HEK293 (cell line): Measurements from ENCODE around the gene ZNF654.
A peak's percentile ranks its signal among the peaks of the same experiment; 100 is the strongest.

Experiments used
- CTCF ChIA-PET: fragments of 350-600 bp; formaldehyde crosslinking; extraction: SDS; loops from one replicate; lab custom pipeline; 2021; ENCODE audit warnings: antibody characterized with exemption; lab: Yijun Ruan, JAX
- POLR2A ChIA-PET: fragments of 300-600 bp; formaldehyde crosslinking; extraction: SDS; loops from one replicate; lab custom pipeline; 2020; ENCODE audit warnings: antibody characterized with exemption, inconsistent platforms; lab: Yijun Ruan, JAX
- H3K27ac ChIP-seq: fragments of 200-500 bp; sonication (Bioruptor generic); 2 replicates; pipeline ENCODE4 v1.5.1; 2014; ENCODE audit warnings: low read depth, low read length, control low read depth, inconsistent platforms; ENCODE audit errors: extremely low read depth
- H3K36me3 ChIP-seq, 2 experiments: fragments of 200-500 bp in 1 of 2; sonication (Bioruptor generic) in 1 of 2; 1 replicate in 1 of 2; 2 replicates in 1 of 2; pipeline ENCODE4 v1.5.1; 2014 to 2017; ENCODE audit warnings: inconsistent platforms in 2 of 2, low read length in 2 of 2; ENCODE audit not compliant: control insufficient read depth in 2 of 2, insufficient read depth in 1 of 2
- H3K4me1 ChIP-seq: fragments of 200-500 bp; sonication (Bioruptor generic); 2 replicates; pipeline ENCODE4 v1.5.1; 2014; ENCODE audit warnings: mild to moderate bottlenecking, low read length, inconsistent platforms; ENCODE audit not compliant: control insufficient read depth, insufficient read depth
- H3K4me3 ChIP-seq: 2 replicates; pipeline ENCODE4 v1.5.1; 2011; ENCODE audit warnings: low read depth, mild to moderate bottlenecking, control low read depth, low read length, moderate library complexity
- H3K9me3 ChIP-seq: fragments of 200-500 bp; sonication (Bioruptor generic); 2 replicates; pipeline ENCODE4 v1.5.1; 2014; ENCODE audit warnings: low read depth, low read length, inconsistent platforms; ENCODE audit not compliant: control insufficient read depth, insufficient read depth
- HIC1 ChIP-seq: fragments of 450-650 bp; formaldehyde crosslinking; IDR thresholded peaks from 2 replicates; pipeline ENCODE4 v1.5.1; 2016; ENCODE audit warnings: missing biosample characterization, missing genetic modification characterization
- KLF1 ChIP-seq: fragments of 450-650 bp; formaldehyde crosslinking; IDR thresholded peaks from 2 replicates; pipeline ENCODE4 v1.5.1; 2016; ENCODE audit warnings: missing biosample characterization, missing genetic modification characterization
- KLF7 ChIP-seq: fragments of 450-650 bp; formaldehyde crosslinking; IDR thresholded peaks from 2 replicates; pipeline ENCODE4 v1.5.1; 2016; ENCODE audit warnings: missing biosample characterization, missing genetic modification characterization, borderline replicate concordance
- KLF8 ChIP-seq: fragments of 450-650 bp; formaldehyde crosslinking; IDR thresholded peaks from 2 replicates; pipeline ENCODE4 v1.5.1; 2016; ENCODE audit warnings: missing biosample characterization, missing genetic modification characterization
- MYNN ChIP-seq: fragments of 450-650 bp; formaldehyde crosslinking; IDR thresholded peaks from 2 replicates; pipeline ENCODE4 v1.5.1; 2016; ENCODE audit warnings: missing biosample characterization, missing genetic modification characterization, borderline replicate concordance
- OSR2 ChIP-seq: fragments of 450-650 bp; formaldehyde crosslinking; IDR thresholded peaks from 2 replicates; pipeline ENCODE4 v1.5.1; 2016; ENCODE audit warnings: missing biosample characterization, missing genetic modification characterization
- PBX3 ChIP-seq: sonication (generic); formaldehyde crosslinking; IDR thresholded peaks from 2 replicates; pipeline ENCODE4 v1.8.1; 2022; ENCODE audit warnings: mild to moderate bottlenecking, moderate library complexity, missing genetic modification reagents
- PRDM2 ChIP-seq: fragments of 450-650 bp; formaldehyde crosslinking; IDR thresholded peaks from 2 replicates; pipeline ENCODE4 v1.5.1; 2016; ENCODE audit warnings: missing biosample characterization, missing genetic modification characterization, borderline replicate concordance
- SP2 ChIP-seq: fragments of 450-650 bp; formaldehyde crosslinking; IDR thresholded peaks from 2 replicates; pipeline ENCODE4 v1.5.1; 2016; ENCODE audit warnings: missing biosample characterization, missing genetic modification characterization
- ZBTB11 ChIP-seq: fragments of 450-650 bp; formaldehyde crosslinking; conservative IDR thresholded peaks from 2 replicates; pipeline ENCODE4 v1.5.1; 2016; ENCODE audit warnings: low read depth, missing biosample characterization, missing genetic modification characterization
- ZBTB26 ChIP-seq: fragments of 450-650 bp; formaldehyde crosslinking; optimal IDR thresholded peaks from 2 replicates; pipeline ENCODE3; 2016; ENCODE audit warnings: missing biosample characterization, mild to moderate bottlenecking, missing genetic modification characterization
- ZBTB8A ChIP-seq: fragments of 450-650 bp; formaldehyde crosslinking; IDR thresholded peaks from 2 replicates; pipeline ENCODE4 v1.5.1; 2016; ENCODE audit warnings: missing biosample characterization, missing genetic modification characterization
- ZNF146 ChIP-seq: fragments of 450-650 bp; formaldehyde crosslinking; IDR thresholded peaks from 2 replicates; pipeline ENCODE4 v1.5.1; 2016; ENCODE audit warnings: missing biosample characterization, missing genetic modification characterization
- ZNF223 ChIP-seq: fragments of 450-650 bp; formaldehyde crosslinking; IDR thresholded peaks from 2 replicates; pipeline ENCODE4 v1.5.1; 2016; ENCODE audit warnings: missing biosample characterization, missing genetic modification characterization
- ZNF266 ChIP-seq: fragments of 450-650 bp; formaldehyde crosslinking; IDR thresholded peaks from 2 replicates; pipeline ENCODE4 v1.5.1; 2016; ENCODE audit warnings: missing biosample characterization, missing genetic modification characterization, low read depth
- ZNF366 ChIP-seq: fragments of 450-650 bp; formaldehyde crosslinking; conservative IDR thresholded peaks from 2 replicates; pipeline ENCODE4 v1.5.1; 2016; ENCODE audit warnings: missing biosample characterization, missing genetic modification characterization
- ZNF560 ChIP-seq: fragments of 450-650 bp; formaldehyde crosslinking; IDR thresholded peaks from 2 replicates; pipeline ENCODE4 v1.5.1; 2017; ENCODE audit warnings: missing biosample characterization, missing genetic modification characterization, borderline replicate concordance
- ZNF610 ChIP-seq: fragments of 450-650 bp; formaldehyde crosslinking; IDR thresholded peaks from 2 replicates; pipeline ENCODE4 v1.5.1; 2016; ENCODE audit warnings: missing biosample characterization, missing genetic modification characterization, borderline replicate concordance
- ZNF660 ChIP-seq: fragments of 450-650 bp; IDR thresholded peaks from 2 replicates; pipeline ENCODE4 v1.5.1; 2018; ENCODE audit warnings: missing biosample characterization, mild to moderate bottlenecking, missing genetic modification characterization
- ZSCAN5A ChIP-seq: fragments of 450-650 bp; formaldehyde crosslinking; IDR thresholded peaks from 2 replicates; pipeline ENCODE4 v1.5.1; 2016; ENCODE audit warnings: missing biosample characterization, missing genetic modification characterization

The ZNF654 gene

GRCh38 chr3:88058581-88059379 is at the start of gene ZNF654, which contains the start of gene CGGBP1:
TSS of gene ZNF654 (plus strand) at chr3:88059255. CDS start at chr3:88059320, 65 bp downstream.
TSS of gene CGGBP1 (minus strand) at chr3:88059005. CDS start at chr3:88055976, 3,029 bp downstream.
- CTCF ChIA-PET: no interaction called here
- Histone ChIP-seq H3K4me1 (no peaks in the 10 kb centered on the region), H3K27ac (peak within 1 kb of the TSS; percentile 94), H3K9me3 (no peaks in the 10 kb centered on the region), H3K4me3 (peak within 1 kb of the TSS; percentile 98), H3K36me3 (peaks cover 0 to 35% of the 10 kb centered on the region in 2 experiments; a peak in 2 of 3 replicates)
- POLR2A ChIA-PET: interaction anchor here (0.6 to 2.0 kb wide), 7 partner anchors 15 to 518 kb away, joined by 3 to 16 read pairs (median 3); partner anchors contain the start of gene C3orf38
- TF ChIP-seq ZBTB26 (tag by site-specific recombination) (peak; percentile 55), ZNF660 (tag by site-specific recombination) (peak; percentile 63; the same call in 1 of the 2 replicates), KLF7 (tag by site-specific recombination) (peak; percentile 86; the same call in 1 of the 2 replicates), PBX3 (CRISPR knock-in tag) (peak; percentile 93), ZNF560 (tag by site-specific recombination) (no peak), MYNN (tag by site-specific recombination) (no peak), ZBTB8A (tag by site-specific recombination) (peak; percentile 74), PRDM2 (no peak), HIC1 (peak; percentile 48; the same call in 1 of the 2 replicates), ZBTB11 (tag by site-specific recombination) (peak; percentile 71; the same call in 1 of the 2 replicates), KLF8 (peak; percentile 98), ZNF223 (tag by site-specific recombination) (peak; percentile 47; the same call in 1 of the 2 replicates), OSR2 (tag by site-specific recombination) (peak; percentile 46; the same call in 1 of the 2 replicates), KLF1 (tag by site-specific recombination) (0 out of 2 replicates have a peak, but pooled peaks have one; percentile 20), ZSCAN5A (peak; percentile 83; the same call in 1 of the 2 replicates), SP2 (peak; percentile 90), ZNF266 (tag by site-specific recombination) (no peak), ZNF610 (tag by site-specific recombination) (0 out of 2 replicates have a peak, but pooled peaks have one; percentile 16), ZNF146 (tag by site-specific recombination) (no peak), ZNF366 (tag by site-specific recombination) (0 out of 2 replicates have a peak, but pooled peaks have one; percentile 32)
